ENCODE data around the gene PHLDB2.

Gene PHLDB2

GRCh38 chr3:111903067-111903511, 44.0 kb downstream of the PHLDB2 start:
- TF ChIP-seq CTCF (IDR thresholded peaks at IDR 0.05; ENCODE audit: low read depth, low read length, missing control alignments), result no peak
- peak; percentile 33 for DNase-seq (ENCODE audit: extremely low read depth, low read depth)
- H3K4me3 ChIP-seq (replicated peaks; ENCODE audit: low read depth, low read length), result no peak overlapping the region

GRCh38 chr3:111904376-111905241, 45.5 kb downstream of the PHLDB2 start:
- TF ChIP-seq CTCF (IDR thresholded peaks at IDR 0.05; ENCODE audit: low read depth, low read length, missing control alignments), result no peak
- H3K4me3 ChIP-seq (replicated peaks; ENCODE audit: low read depth, low read length), result no peak overlapping the region
- no peak for DNase-seq (ENCODE audit: extremely low read depth, low read depth)

- TF ChIP-seq CTCF (IDR thresholded peaks at IDR 0.05; ENCODE audit: low read depth, low read length, missing control alignments), result no peak
- no peak for DNase-seq (ENCODE audit: extremely low read depth, low read depth)
- H3K4me3 ChIP-seq (replicated peaks; ENCODE audit: low read depth, low read length), result no peak overlapping the region
Observed at GRCh38 chr3:111906656-111907055, 47.6 kb downstream of the PHLDB2 start.

GRCh38 chr3:111907151-111907550, 48.1 kb downstream of the PHLDB2 start:
- DNase-seq (ENCODE audit: extremely low read depth, low read depth), result no peak
- H3K4me3 ChIP-seq (replicated peaks; ENCODE audit: low read depth, low read length), result no peak overlapping the region
- no peak for TF ChIP-seq CTCF (IDR thresholded peaks at IDR 0.05; ENCODE audit: low read depth, low read length, missing control alignments)

GRCh38 chr3:111910806-111911205, 51.7 kb downstream of the PHLDB2 start:
- H3K4me3 ChIP-seq (replicated peaks; ENCODE audit: low read depth, low read length), result no peak overlapping the region
- peak; percentile 37 for DNase-seq (ENCODE audit: extremely low read depth, low read depth)
- TF ChIP-seq CTCF (IDR thresholded peaks at IDR 0.05; ENCODE audit: low read depth, low read length, missing control alignments), result no peak

- no peak overlapping the region for H3K4me3 ChIP-seq (replicated peaks; ENCODE audit: low read depth, low read length)
- DNase-seq (ENCODE audit: extremely low read depth, low read depth), result no peak
- no peak for TF ChIP-seq CTCF (IDR thresholded peaks at IDR 0.05; ENCODE audit: low read depth, low read length, missing control alignments)
Observed at GRCh38 chr3:111911446-111911845, 52.4 kb downstream of the PHLDB2 start.
